GM21515 (cell line): ENCODE results near the gene RABGAP1.
"Not testable (repeated sequence)": the region's sequence is repeated elsewhere in the genome, so short reads cannot be mapped to it uniquely, and the experiment has no call there.

Experiments
- ATAC-seq: cut with Tn5 transposase; IDR thresholded peaks from one replicate; pipeline ENCODE4 v1.9.1; 2021; ENCODE audit not compliant: unreplicated experiment

Gene RABGAP1

DNA sequence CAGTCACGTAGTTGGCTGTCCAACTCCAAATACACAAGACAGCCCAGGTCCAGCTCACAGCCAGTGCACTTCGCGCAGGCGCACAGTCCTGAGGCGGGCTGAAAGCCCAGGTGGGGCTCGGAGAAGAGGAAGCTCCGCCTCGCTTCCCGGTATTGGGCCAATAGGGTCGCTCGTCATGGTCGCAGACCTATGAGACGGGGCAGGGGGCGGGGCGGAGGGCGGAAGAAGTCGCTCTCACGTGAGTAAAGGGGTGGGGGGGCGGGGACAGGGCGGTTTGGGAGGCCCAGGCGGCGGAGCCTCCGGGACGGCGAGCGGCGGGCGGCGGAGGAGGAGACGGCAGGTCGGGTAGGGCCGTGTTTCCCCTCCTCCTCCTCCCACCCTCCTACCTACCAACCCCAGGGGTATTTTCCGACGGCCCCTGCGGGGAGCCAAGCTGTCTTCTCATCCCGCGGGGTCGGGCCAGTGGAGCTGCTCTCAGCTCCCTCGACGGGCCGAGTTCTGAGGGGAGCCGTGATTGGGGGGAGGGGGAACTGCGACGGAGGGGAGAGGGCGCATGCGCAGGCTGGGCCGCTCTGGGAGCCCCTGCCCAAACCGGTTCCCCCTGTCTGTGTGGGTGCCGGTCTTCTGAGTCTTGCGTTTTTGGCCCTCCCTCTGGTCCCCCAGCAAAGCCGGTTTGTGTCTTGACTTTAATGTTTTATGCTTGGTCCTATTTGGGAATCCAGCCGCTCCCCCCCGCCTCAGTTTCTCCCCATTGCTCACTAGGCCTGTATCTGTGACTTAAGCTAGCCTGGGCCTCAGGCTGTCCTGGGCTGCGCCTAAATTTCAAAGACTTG, at the start of gene RABGAP1:
TSS of gene RABGAP1 (plus strand) at position 272 of the 833 bp plus-strand sequence. CDS start 16,040 bp downstream, outside the sequence.
- ATAC-seq, result peak; percentile 97

DNA sequence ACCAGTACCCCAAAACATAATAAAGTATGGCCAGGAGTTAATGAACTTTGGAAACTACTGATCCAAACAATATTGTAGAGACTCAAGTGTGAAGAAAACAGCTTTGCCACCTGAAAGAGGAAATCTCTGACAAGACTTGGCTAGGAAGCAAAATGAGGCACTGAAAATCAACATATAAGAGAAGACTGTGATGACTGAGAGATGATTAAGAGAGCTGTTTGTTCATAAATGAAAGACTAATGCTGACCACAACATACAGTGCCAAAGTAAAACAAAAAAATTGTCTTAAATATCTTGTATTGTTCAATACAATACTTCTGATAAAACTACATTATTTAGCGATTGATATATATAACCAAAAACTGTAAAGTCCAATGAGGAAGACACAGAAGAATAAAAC, 42.9 kb upstream of the RABGAP1 start:
- no peak for ATAC-seq

DNA sequence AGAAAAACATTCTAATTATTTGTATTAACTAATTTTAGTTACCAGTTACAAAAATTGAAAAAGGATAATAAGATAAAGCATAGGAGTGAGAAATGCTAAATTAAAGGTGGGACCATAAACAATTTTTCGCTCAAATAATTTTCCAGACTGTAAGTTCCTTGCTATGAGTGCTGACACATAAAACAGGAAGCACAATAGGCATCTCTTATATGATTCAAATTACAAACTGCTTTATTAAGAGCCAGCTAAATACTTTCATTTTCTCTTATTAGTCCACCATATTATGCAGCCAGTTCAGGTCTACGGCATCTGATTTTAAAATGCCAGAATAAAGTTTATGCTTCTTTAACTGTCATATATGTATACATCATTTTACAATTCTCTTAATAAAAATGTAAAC, 40.0 kb upstream of the RABGAP1 start:
- no peak for ATAC-seq

DNA sequence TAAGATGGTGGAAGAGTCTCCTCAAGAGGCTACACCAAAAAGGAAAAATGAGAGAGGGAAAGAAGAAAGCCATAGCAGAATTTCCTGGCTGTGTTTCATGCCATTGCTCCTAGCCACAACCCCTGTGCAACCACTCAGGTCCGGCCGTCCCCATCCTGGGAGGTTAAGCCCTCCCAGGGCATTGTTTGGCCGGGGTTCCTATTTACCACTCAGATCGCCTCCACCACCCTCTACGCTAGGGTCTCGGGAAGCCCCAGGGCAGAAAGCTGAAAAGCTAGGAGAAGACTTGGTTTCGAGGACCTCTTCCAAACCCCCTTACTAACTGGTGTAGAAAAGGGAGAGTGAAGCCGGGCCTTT, 36.4 kb upstream of the RABGAP1 start:
- peak; percentile 35 for ATAC-seq

DNA sequence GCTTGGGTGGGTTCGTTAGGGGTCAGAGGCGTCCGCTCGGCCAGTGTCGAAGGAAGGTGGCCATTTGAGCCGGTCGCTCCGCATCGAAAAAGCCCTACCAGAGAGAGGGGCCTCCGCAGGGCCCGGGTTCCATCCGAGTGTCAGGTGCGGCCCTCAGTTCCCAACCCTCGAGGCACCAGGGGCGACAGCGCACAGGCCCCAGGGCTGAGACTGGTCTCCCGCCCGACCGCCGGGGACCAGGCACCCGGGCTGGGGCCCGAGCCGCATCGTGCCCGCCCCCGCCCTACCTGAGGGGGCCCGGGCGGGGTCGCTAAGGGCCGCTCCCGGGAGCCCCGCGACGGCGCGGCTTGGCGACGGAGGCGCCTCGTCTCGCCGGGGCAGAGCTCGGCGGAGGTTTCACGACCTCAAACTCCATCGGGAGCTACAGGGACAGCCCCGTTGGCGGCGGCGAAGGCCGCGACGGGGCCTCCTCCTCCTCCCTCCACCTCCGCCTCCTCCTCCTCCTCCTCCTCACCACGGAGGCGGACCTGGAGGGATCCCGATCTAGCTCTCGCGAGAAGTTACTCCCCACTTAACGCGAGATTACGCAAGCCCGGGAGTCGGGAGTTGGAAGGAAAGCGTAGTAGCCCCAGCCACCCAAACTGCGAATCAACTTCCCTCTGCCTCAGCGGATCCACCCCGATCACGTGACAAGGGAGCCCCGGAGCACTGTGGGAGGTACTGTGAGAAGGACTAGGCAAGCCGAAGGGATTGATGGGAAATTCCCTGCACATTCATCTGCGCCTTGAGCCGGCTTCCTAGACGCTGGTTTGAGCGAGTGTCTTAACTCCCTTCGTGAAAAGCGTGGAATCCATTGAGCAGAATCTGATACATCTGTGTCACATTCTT, 35.8 kb upstream of the RABGAP1 start, which contains the start of gene RC3H2:
TSS of gene RC3H2 (minus strand) at position 537 of the 888 bp plus-strand sequence. CDS start 7,850 bp downstream, outside the sequence.
- ATAC-seq, result peak; percentile 87

DNA sequence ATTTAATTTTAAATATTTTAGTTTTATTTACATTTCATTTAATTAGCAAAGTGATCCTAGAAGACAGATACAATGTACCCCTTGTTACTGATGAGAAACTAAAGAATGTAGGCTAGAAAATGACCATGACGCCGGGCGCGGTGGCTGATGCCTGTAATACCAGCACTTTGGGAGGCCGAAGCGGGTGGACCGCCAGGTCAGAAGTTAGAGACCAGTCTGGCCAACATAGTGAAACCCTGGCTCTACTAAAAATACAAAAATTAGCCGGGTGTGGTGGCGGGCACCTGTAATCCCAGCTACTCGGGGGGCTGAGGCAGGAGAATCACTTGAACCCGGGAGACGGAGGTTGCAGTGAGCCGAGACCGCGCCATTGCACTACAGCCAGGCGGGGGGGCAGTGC, 34.7 kb upstream of the RABGAP1 start:
- not testable (repeated sequence) for ATAC-seq

DNA sequence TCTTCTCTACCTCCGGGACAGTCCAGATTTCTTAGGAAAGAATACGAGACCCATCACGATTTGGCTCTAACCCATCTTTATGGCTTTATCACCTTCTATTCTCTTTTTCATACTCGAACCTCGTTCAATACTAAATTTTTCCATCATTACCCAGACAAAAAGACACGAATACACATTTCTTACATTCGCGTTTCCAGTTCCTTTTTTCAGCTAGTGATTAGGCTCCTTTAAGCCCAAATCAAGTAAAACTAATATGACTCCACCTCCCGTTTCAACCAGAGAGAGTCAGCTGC, 28.2 kb upstream of the RABGAP1 start:
- no peak for ATAC-seq

DNA sequence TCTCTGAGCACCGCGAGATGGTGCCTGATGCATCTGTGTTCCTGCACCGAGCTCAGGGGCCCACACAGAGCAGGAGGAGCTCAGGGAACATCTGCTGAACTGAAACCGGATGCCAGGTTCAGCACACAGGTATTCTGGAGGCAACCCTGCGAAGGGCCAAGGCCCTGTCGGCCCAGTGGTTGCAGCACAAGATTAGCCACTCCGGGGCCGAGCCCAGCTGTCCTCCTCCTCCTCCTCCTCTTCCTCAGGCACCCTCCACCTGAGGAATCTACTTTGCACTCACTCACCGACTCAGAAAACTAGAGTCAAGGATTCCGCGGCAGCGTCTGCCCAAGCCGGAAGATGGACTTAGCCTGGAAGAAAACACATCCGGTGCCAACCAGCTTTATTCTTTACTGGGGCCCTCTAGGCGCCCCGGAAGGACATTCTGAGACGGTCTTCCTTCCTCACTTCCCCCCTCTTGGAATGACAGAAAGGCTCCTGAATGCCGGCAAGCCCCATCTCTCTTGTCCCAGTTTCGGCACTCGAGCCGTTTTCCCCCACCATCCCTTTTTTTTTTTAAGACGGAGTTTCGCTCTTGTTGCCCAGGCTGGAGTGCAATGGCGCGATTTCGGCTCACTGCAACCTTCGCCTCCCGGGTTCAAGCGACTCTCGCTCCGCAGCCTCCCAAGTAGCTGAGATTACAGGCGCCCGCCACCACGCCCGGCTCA, 27.7 kb upstream of the RABGAP1 start, which contains the start of gene ZBTB6:
TSS of gene ZBTB6 (minus strand) at position 360 of the 710 bp plus-strand sequence. CDS start 1,251 bp downstream, outside the sequence.
- ATAC-seq, result peak; percentile 97

DNA sequence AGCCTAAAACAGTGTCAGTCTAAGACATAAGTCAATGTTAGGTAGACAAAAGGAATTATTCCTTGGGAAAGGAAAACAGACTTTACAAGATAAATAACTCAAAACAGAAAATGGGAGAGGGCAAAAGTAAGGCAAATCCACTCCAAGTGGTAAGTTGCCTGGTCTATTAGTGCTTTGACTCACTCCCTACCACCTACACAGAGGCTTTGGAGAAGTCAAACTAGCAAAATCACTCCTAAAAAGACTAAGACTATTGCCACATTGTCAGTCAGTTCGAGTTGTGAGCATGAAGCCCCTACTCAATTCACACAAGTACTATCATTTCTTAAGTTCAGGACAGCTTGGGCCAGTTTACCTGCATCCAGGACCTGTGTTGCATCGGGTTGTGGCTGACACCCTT, 22.5 kb upstream of the RABGAP1 start:
- no peak for ATAC-seq

DNA sequence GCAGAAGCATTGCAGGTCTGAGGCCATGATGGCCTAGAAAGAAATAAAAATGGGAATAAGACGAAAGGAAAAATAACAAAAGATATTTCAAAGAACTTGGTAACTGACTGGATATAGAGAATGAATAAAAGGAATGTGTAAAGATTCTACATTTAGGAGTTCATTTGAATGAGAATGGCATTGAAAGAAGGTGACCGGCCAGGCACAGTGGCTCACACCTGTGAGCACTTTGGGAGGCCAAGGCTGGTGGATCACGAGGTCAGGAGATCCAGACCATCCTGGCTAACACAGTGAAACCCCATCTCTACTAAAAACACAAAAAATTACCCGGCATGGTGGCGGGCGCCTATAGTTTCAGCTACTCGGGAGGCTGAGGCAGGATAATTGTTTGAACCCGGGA, 18.1 kb upstream of the RABGAP1 start:
- ATAC-seq, result no peak

DNA sequence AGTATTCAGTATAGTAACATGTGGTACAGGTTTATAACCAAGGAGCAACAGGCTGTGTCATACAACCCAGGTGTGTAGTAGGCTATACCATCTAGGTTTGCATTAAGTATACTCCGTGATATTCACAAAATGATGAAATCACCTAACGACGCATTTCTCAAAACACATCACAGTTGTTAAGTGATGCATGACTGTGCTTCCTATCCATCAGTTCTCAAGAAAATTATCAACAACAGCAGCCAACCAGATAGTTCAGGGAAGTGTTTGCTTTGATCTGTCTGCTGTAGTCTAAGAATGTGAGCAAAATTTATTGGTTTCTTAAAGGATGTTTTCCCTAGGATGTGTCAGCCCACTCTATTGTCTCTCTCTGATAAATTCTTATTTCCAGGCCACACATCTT, 16.9 kb upstream of the RABGAP1 start:
- no peak for ATAC-seq

DNA sequence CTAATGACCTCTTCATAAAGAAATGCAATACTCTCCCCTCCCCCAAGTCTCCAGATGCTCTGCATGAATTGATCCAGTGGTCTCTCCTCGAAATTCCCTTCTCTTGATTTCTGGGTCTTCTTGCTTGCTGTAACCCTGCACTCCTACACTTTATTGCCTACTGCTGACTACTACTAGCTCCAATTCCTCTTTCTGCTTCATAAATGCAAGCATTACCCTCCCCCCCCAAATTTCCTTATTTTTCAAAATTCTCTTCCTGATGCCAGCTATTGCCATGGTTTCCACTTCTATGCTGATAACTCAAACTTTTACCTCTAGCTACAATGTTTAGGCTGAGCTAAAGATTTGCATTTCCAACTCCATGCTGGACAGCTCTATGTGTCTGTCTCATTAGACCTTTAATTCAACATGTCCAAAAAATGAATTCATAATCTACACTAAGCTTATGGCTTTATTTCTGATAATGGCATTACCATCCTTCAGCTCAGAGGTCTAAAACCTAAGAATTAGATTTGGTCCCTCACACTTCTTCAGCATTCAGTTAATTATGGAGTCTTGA, 10.9 kb upstream of the RABGAP1 start:
- ATAC-seq, result no peak

DNA sequence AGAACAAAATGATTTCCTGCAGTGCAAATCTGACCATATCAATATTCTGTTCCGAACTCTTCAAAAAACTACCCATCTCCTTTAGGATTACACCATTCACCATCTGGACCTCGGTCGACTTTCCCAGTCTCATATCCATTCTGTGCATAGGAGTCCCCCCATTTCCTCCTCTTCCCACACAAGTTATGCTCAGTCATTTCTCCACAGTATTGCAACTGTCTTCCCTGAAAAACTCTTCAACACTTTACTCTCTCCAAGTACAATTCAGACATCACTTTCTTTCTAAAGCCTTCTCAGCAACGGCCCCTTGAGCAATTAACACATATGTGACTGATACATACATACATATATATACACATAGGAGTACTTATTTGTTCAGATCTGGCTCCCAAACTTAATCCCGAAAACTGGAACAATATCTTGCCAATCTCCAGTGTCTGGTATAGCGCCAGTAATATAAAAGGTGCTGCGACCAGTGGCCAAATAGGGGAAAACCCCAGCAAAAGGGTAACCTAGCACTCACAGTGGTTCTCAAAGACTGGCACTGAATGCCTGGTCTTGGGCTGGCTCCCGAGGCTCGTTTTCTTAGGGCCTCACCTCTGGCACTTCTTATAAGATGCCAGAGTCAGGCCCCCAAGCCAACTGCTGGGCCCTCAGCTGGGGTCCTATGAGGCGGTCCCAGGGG, 10.1 kb upstream of the RABGAP1 start:
- ATAC-seq, result peak; percentile 21

DNA sequence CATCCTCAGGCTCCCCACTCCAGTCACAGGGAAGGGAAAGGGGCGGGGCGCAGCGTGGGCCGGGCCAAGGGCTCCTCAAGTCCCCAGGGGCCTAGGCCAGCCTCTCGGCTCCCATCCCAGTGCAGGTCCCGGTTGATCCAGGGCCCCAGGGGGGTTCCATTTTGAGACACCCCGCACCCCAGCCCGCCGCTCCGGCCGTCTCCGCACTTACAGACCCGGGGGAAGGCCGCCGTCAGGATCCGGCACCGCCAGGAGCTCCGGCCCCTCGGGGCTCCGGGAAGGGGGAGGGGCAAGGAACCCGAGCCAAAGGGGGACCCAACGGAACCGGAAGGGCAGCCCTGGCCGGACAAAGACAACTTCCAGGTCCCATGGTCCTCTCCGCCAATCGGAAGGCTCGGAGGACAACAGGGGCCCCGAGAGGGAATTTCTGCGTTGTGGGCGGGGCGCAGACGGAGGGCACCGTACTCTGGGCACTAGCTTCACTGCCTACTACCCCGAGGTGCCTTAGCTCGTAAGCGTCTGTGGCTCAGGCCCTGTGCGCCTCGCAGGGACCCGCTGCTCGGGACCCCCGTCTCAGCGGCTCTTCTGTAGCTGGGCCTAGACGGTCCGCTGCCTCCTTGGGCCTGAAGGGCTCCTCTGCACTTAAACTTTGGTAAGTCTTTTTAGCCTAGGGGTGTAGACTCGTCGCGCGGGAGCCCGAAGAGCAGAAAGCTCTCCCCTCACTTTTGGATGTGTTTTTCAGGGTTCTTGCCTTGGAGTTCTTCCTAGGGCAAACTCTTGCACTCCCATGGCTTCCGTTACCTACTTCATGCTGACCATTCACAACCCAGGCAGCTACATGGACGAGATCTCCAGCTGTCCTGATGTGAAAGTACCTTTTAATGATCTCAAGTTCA, 9.3 kb upstream of the RABGAP1 start, which contains the start of gene ZBTB26:
TSS of gene ZBTB26 (minus strand) at position 287 of the 896 bp plus-strand sequence. CDS start 11,578 bp downstream, outside the sequence.
- peak; percentile 94 for ATAC-seq

DNA sequence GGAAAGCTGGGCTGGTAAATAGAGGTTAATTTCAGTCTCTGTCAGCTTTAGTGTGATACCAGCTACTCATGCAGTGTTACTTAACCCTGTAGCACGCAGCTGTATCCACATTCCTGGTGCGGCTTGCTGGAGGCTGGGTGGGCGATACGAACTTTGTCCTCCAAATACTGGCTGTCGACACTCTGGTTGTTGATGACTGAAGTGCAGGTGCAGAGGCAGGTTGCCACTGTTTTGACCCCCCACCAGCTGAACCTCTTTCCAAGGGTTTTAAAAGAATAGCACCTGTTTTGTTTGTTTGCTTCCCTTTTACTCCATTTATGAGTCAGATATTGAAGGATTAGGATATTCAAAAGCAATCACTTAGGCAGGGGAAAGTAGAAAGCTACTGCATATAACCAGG, 4.4 kb upstream of the RABGAP1 start:
- ATAC-seq, result no peak

DNA sequence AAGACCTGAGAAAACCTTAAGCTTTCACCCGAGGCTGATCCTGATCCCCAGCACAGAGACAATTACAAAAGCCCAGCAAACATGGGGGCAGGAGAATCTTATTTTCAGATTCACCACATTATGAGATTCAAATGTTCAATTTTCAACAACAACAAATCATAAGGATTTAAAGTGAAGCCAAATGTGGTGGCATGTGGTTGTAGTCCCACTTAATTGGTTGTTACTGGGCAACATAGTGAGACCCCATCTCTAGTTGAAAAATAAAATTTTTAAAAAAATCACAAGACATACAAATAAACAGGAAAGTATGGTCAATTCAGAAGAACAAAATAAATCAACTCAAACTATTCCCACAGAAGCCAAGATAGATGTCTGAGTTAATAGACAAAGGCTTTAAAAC, 3.9 kb upstream of the RABGAP1 start:
- no peak for ATAC-seq

DNA sequence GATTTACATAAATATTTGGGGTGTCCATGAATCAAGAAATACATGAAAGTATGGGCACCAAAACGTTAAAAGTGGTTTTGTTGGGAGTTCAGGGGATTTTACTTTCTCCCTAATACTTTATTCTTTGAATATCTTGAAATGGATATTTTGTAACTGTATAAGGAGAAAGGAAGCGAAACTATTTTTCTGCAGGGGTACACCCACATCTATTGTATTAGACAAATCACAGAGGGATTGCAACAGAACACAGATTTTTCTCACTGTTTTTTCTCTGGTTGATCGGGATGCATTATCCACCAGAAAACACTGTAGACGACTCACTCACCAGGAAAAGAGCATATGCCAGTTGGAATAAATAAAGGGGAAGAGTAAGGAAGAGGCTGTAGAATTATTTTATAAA, 1.2 kb upstream of the RABGAP1 start:
- no peak for ATAC-seq

DNA sequence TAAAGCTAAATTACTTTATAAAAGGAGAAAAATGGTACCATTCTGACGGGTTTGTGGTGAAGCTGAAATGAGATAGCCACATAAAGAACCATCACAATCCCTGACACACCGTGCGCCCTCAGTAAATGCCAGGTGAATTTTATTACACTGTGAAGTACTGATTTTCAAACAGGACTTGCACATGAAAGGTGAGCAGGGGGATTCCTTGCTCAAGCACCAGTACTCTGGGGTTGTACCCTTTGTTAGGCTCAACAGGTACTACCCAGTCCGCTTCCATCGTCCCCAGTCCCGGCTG, 419 bp upstream of the RABGAP1 start:
- no peak for ATAC-seq

DNA sequence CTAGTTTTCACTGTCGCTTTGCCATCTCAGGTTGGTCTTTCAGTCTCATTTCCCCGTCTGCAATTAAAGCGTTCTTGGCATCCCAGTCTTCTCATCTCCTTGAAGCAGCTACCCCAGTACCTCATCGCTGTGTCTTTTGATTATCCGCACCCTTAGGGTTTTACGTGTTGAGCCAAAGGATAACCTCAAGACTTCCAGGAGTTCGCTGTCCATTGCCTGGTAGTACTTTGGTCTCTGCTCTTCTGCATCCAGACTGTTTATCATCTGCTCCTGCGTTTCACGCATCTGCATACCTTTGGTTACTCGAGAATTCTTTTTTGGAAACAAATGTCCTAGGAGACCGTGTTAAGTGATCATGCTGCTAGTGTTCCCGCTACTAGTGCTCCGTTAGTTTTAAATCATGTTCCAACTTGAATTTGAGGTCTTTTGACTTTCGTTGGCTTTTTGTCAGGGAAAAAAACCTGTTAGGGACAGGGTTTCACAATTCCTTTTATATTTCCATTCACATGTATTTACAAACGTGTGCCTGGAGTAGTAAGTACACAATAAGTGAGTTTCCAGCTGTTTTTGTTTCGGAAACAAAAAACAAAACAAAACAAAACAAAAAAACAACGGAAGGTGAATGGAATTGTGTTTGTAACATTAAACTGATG, 888 bp downstream of the RABGAP1 start:
- peak; percentile 3 for ATAC-seq
